ENCODE measurements around the gene SKIC2. TPM values are rescaled to one million over a fixed set of nuclear protein-coding genes. Genes with fewer than 3 reads are reported as not detected.

Gene SKIC2
- total RNA-seq, 4 donors from 2014 or later: 52.8 to 173 (median 71.3) TPM

GRCh38 chr6:31966997-31967925, 8.3 kb downstream of the SKIC2 start:
- Histone ChIP-seq H3K36me3 (peaks cover 0 to 53% (median 18%) of the 10 kb centered on the region in 4 donors), H3K4me1 (peaks cover 12 to 16% (median 13%) of the 10 kb centered on the region in 4 donors), H3K27ac (no peak overlapping the region), H3K9me3 (no peaks in the 10 kb centered on the region), H3K4me3 (no peak overlapping the region), H3K27me3 (no peaks in the 10 kb centered on the region)
- in situ Hi-C loops (cut with MboI; ENCODE audit: low pct_ligation_motif_present in 1 of 4, low pct_unique_long_range_greater_than_20kb in 1 of 4, low sequenced_read_pairs in 3 of 4): loop anchor here in 2 of 4 donors (25.0 kb wide), 1 partner anchor 95 kb away; no protein-coding TSS in a partner anchor
- WGBS, 2 donors (ENCODE audit: low coverage in 1 of 2): 81 to 84% methylated on average over 5 to 10 of the region's 10 CpGs
- DNase-seq: no peak
- intact Hi-C loops (cut with DNase I; ENCODE audit: low total_unique reads): no loop called here
- no peak for TF ChIP-seq POLR2A (IDR thresholded peaks at IDR 0.05)
- no peak for TF ChIP-seq EP300 (IDR thresholded peaks at IDR 0.05; ENCODE audit: low read depth)
- TF ChIP-seq POLR2AphosphoS5 (IDR thresholded peaks at IDR 0.05): no peak
- TF ChIP-seq CTCF (IDR thresholded peaks at IDR 0.05): no peak

DNA sequence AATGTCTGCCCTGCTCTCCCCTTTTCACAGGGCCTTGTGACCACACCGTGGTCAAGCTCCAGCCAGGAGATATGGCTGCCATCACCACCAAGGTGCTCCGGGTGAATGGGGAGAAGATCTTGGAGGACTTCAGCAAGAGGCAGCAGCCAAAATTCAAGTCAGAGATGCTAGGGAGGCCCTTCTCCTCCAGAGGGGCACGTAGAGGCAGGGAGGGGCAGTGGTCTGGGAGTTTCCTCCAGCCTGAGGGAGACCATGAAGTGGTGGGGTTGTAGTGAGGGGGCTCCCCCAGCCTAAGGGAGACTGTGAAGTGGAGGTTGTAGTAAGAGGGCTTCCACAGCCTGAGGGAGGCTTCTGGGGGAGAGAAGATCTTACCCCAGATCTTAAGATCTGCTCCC, 8.9 kb downstream of the SKIC2 start:
- 83% methylated on average over 3 of the region's 3 CpGs; no CpG with 5 or more reads in 1 of the 2 donors for WGBS, 2 donors (ENCODE audit: low coverage in 1 of 2)
- no peaks in the 10 kb centered on the region for H3K9me3 ChIP-seq
- TF ChIP-seq POLR2A (IDR thresholded peaks at IDR 0.05) (no peak), CTCF (IDR thresholded peaks at IDR 0.05) (no peak), EP300 (IDR thresholded peaks at IDR 0.05; ENCODE audit: low read depth) (no peak), POLR2AphosphoS5 (IDR thresholded peaks at IDR 0.05) (no peak)
- H3K36me3 ChIP-seq: peaks cover 0 to 48% (median 18%) of the 10 kb centered on the region in 4 donors
- no peak overlapping the region for H3K4me3 ChIP-seq
- H3K27ac ChIP-seq: no peak overlapping the region
- in situ Hi-C loops (cut with MboI; ENCODE audit: low pct_ligation_motif_present in 1 of 4, low pct_unique_long_range_greater_than_20kb in 1 of 4, low sequenced_read_pairs in 3 of 4): loop anchor here in 2 of 4 donors (25.0 kb wide), 1 partner anchor 94 kb away; no protein-coding TSS in a partner anchor
- H3K27me3 ChIP-seq: no peaks in the 10 kb centered on the region
- DNase-seq: no peak
- intact Hi-C loops (cut with DNase I; ENCODE audit: low total_unique reads): no loop called here
- peaks cover 15 to 19% (median 16%) of the 10 kb centered on the region in 4 donors for H3K4me1 ChIP-seq

DNA sequence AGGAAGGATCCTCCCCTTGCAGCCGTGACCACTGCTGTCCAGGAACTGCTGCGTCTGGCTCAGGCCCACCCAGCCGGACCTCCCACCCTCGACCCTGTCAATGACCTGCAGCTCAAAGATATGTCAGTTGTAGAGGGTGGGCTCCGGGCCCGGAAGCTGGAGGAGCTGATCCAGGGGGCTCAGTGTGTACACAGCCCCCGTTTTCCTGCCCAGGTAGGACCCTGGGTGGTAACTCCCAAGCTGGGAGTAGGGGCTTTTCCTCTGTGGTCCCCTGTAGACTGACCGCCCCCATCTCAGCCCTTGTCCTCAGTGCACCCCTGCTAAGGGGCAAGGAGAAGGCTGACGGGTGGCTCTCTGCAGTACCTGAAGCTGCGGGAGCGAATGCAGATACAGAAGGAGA, 9.4 kb downstream of the SKIC2 start:
- Histone ChIP-seq H3K36me3 (peaks cover 0 to 44% (median 17%) of the 10 kb centered on the region in 4 donors), H3K27me3 (no peaks in the 10 kb centered on the region), H3K9me3 (no peaks in the 10 kb centered on the region), H3K4me1 (peaks cover 19 to 23% (median 20%) of the 10 kb centered on the region in 4 donors), H3K27ac (no peak overlapping the region), H3K4me3 (no peak overlapping the region)
- in situ Hi-C loops (cut with MboI; ENCODE audit: low pct_ligation_motif_present in 1 of 4, low pct_unique_long_range_greater_than_20kb in 1 of 4, low sequenced_read_pairs in 3 of 4): loop anchor here in 2 of 4 donors (25.0 kb wide), 1 partner anchor 94 kb away; no protein-coding TSS in a partner anchor
- TF ChIP-seq POLR2AphosphoS5 (IDR thresholded peaks at IDR 0.05) (no peak), CTCF (IDR thresholded peaks at IDR 0.05) (no peak), POLR2A (IDR thresholded peaks at IDR 0.05) (no peak), EP300 (IDR thresholded peaks at IDR 0.05; ENCODE audit: low read depth) (no peak)
- intact Hi-C loops (cut with DNase I; ENCODE audit: low total_unique reads): no loop called here
- DNase-seq: no peak
- 84% methylated on average over 11 of the region's 11 CpGs; no CpG with 5 or more reads in 1 of the 2 donors for WGBS, 2 donors (ENCODE audit: low coverage in 1 of 2)

All from transverse colon (tissue), 4 donors.